NCI-H146 (cell line): ENCODE measurements around the gene PHETA2.
"Not testable (repeated sequence)": the region's sequence is repeated elsewhere in the genome, so short reads cannot be mapped to it uniquely, and the experiment has no call there.

Experiments used
- DNase-seq: peaks from one replicate; lab custom pipeline; 2025; lab: John Stamatoyannopoulos, UW

The PHETA2 gene

GRCh38 chr22:42104332-42104860 lies 30.3 kb downstream of the PHETA2 start:
- not testable (repeated sequence) for DNase-seq

- DNase-seq, result no peak
Measured at GRCh38 chr22:42108848-42109247, 34.8 kb downstream of the PHETA2 start.

- DNase-seq, result no peak
Measured at GRCh38 chr22:42111798-42112197, 37.8 kb downstream of the PHETA2 start.

GRCh38 chr22:42112793-42113192 lies 38.7 kb downstream of the PHETA2 start:
- DNase-seq, result peak; percentile 7

GRCh38 chr22:42114721-42115120 lies 40.7 kb downstream of the PHETA2 start:
- DNase-seq, result no peak

- DNase-seq, result not testable (repeated sequence)
Measured at GRCh38 chr22:42115420-42115830, 41.4 kb downstream of the PHETA2 start.

- no peak for DNase-seq
Measured at GRCh38 chr22:42116848-42117424, 42.9 kb downstream of the PHETA2 start.

- not testable (repeated sequence) for DNase-seq
Measured at GRCh38 chr22:42120231-42121021, 46.4 kb downstream of the PHETA2 start.

GRCh38 chr22:42123529-42123928 lies 49.5 kb downstream of the PHETA2 start:
- DNase-seq, result not testable (repeated sequence)

GRCh38 chr22:42127606-42128005 lies 53.6 kb downstream of the PHETA2 start:
- DNase-seq, result no peak

- not testable (repeated sequence) for DNase-seq
Measured at GRCh38 chr22:42128007-42128406, 54.0 kb downstream of the PHETA2 start.
